H1 (cell line): ENCODE measurements around the gene FKBP1A. TPM values are rescaled to one million over a fixed set of nuclear protein-coding genes. Genes with fewer than 3 reads are reported as not detected.

Source experiments
- EZH2 ChIP-seq: fragments of 200-600 bp; sonication (generic); IDR thresholded peaks from 2 replicates; pipeline ENCODE4 v1.7.1; 2012; ENCODE audit warnings: low read depth, mild to moderate bottlenecking, moderate library complexity, low read length, inconsistent platforms; ENCODE audit not compliant: severe bottlenecking
- polyA plus RNA-seq, 7 experiments: library from polyadenylated mRNA; depleted of rRNA in 3 of 7; stranded (reverse) in 5 of 7; unstranded in 2 of 7; fragments of >200 nt in 5 of 7; fragments of 200-250 nt in 2 of 7; gene quantifications; 1 replicate in 5 of 7; 2 replicates in 1 of 7; 4 replicates in 1 of 7; pipeline versions ENCODE4 v1.2.1 to v1.2.3, GENCODE V29; 2011 to 2013; ENCODE audit warnings: missing spikeins in 2 of 7, mixed read lengths in 2 of 7
- total RNA-seq: library from RNA; stranded (reverse); fragmentation: NEBNext Ultra II Directional; extraction: Animal tissue kit (Norgen Biotek cat#: 25700); gene quantifications from 2 replicates; pipeline ENCODE4 v1.2.1, GENCODE V29; 2021

The FKBP1A gene
- total and polyA plus RNA-seq, 2 of the 8 experiments (the other 6 are each of a cell fraction or from before 2014, with no cell fraction given): 250 to 685 TPM

GRCh38 chr20:1434571-1435336 lies 41.9 kb upstream of the FKBP1A start (continued):
- TF ChIP-seq EZH2: no peak
